VCaP (cell line): ENCODE measurements around the gene SLC12A1.

Experiments
- H3K27ac ChIP-seq: fragments of 450-650 bp; 2 replicates; pipeline ENCODE4 v1.5.1; 2017
- TF ChIP-seq, protein P1 (sequence below): fragments of 450-650 bp; conservative IDR thresholded peaks from 2 replicates; pipeline ENCODE4 v1.5.1; 2017; ENCODE audit warnings: mild to moderate bottlenecking, moderate library complexity

Gene SLC12A1

DNA sequence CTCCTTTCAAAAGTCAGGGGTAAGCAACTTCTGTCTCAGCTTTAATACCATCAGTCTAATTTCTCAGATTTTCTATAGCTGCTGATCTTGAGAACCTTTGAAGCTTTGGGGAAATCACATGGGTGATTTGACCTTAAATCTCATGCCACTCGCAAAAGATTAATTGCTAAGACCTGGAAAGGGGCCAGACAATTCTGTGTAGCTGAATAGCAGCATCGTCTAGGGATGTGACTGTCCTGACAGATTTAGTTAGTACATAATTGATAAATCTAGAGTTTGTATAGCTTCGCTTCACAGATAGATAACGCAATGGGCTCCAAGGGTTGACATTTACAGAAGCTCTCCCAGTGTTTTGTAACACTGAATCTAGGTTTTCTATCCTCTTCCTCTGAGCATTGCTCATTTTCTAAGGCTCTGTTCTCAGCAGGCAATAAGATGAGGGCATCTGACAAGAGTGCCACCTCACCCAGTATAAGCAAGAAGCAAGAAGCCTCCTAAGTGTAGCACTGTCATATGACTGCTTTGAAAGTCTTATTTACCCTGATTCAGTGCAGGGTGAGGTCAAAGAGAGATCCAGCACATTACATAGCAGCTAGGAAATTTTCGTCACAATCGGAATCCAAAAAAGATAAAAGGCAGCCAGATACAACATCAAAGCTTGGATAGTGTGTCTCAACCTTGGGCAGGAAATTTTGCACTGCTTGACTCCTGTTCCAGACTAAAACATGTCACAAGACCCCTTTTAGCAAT lies 77.5 kb downstream of the SLC12A1 start:
- TF ChIP-seq, protein P1, sequence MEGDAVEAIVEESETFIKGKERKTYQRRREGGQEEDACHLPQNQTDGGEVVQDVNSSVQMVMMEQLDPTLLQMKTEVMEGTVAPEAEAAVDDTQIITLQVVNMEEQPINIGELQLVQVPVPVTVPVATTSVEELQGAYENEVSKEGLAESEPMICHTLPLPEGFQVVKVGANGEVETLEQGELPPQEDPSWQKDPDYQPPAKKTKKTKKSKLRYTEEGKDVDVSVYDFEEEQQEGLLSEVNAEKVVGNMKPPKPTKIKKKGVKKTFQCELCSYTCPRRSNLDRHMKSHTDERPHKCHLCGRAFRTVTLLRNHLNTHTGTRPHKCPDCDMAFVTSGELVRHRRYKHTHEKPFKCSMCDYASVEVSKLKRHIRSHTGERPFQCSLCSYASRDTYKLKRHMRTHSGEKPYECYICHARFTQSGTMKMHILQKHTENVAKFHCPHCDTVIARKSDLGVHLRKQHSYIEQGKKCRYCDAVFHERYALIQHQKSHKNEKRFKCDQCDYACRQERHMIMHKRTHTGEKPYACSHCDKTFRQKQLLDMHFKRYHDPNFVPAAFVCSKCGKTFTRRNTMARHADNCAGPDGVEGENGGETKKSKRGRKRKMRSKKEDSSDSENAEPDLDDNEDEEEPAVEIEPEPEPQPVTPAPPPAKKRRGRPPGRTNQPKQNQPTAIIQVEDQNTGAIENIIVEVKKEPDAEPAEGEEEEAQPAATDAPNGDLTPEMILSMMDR: no peak
- H3K27ac ChIP-seq: peak overlapping the region; percentile 30

DNA sequence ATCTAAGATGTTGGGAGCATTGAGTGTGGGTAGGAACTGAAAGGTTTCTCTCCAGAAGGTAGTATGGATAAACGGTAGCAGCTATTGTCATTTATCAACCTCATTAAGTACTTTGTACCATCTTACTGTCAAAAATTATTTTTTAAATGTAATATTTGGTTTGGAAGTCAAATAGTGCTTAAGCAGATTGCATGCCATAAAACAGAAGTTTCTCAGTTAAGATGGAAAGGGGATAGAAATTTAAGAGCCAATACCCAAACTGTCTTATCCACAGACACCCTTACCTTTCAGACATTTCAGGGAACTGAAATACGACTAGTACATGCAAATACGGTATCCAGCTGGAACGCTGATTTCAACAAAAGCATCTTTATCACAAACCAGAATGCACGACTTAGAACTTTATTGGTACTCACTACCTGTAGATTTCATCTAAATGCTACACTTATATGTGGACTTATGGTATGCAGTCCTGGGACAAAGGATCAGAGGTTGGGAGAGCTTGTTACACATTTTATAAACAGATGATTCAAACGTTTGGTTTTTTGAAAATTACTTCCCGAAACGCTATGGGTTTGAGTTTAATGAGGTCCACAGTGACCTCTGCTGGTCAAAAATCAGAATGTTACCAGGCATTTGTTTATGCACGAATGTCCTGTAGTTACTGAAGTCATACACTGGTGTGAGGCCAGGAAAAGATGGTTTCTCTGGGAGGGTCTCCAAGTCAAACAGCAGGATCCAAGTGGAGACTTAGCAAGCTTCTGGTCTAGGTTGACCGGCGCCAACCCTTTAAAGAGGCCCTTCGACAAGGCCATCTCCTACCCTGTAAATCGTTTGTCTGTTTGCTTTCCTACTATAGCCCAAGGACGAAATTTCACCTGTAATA lies 79.5 kb downstream of the SLC12A1 start:
- H3K27ac ChIP-seq: peak overlapping the region; percentile 55
- TF ChIP-seq, protein P1: peak; percentile 80

DNA sequence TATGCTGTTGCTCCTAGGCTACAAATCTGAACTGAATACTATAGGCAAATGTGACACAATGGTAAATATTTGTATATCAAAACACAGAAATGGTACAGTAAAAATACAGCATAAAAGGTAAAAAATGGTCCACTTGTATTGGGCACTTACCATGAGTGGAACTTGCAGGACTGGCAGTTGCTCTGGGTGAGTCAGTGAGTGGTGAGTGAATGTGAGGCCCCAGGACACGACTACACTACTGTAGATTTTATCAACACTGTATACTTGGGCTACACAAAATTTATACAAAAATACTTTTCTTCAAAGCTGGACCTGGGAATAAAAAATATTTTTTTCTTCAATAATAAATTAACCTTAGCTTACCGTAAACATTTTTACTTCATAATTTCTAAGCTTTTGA lies 83.5 kb downstream of the SLC12A1 start:
- TF ChIP-seq, protein P1: no peak

DNA sequence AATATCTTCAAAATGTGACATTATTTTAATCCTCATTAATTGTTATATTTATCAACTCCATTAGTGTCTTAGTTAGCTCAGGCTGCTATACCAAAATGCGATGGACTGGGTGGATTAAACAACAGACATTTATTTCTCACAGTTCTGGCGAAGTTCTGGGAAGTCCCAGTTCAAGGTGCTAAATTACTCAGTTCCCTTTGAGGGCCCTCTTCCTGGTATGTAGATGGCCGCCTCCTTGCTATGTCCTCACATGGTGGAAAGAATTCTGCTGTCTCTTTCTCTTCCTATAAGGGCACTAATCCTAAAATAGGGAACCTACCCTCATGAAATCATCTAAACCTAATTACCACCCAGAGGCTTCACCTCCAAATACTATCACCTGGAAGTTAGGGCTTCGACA lies 86.4 kb downstream of the SLC12A1 start:
- TF ChIP-seq, protein P1: no peak
- no peak overlapping the region for H3K27ac ChIP-seq

More for the DNA sequence above, 83.5 kb downstream of the SLC12A1 start:
- H3K27ac ChIP-seq: no peak overlapping the region

DNA sequence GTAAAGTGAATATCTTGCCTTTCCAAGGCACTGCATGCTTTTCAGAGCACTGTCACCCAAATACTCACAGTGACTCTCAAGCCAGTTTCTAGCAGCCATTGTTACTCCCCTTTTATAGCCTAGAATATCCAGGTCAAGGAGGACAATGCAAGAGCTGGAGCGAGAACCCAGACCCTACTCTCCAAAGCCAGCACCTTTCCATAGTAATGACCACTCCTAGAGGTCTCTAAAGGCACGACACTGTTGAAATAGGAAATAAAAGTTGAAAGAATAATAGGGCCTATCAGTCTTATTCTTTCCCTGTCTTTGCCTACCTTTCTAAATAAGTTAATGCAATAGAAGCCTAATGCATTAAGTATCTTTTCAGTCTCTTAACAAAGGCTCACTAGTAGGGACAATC lies 91.6 kb downstream of the SLC12A1 start:
- TF ChIP-seq, protein P1: no peak
- no peak overlapping the region for H3K27ac ChIP-seq

DNA sequence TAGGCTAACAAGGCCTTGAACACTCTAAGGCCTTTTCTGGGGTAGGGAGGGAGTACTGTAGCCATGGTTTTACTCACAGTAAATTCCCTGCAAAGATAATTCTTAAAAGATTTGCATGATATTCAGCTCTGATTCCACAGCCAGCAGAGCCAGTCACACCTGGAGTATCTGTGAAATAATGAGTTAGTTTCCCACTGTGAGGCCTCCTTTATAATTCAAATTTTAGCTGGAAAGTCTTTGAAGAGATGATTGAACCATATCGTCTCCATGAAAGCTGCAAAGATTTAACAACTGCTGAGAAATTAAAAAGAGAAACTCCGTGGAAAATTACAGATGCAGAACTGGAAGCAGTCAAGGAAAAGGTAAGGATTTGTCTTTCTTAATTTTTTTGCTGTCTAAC lies 92.8 kb downstream of the SLC12A1 start:
- H3K27ac ChIP-seq: no peak overlapping the region
- TF ChIP-seq, protein P1: no peak

DNA sequence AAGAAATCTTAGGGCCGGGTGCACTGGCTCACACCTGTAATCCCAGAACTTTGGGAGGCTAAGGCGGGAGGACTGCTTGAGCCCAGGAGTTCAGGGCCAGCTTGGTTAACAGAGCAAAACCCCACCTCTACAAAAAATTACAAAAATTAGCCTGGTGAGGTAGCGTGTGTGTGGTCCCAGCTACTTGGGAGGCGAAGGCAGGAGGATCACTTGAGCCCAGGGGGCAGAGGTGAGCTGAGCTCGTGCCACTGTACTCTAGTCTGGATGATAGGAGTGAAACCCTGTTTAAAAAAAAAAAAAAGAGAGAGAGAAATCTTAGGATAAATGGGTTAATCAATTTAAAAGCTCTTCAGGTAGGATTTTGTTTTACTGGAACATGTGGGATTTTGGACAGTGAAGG lies 93.9 kb downstream of the SLC12A1 start:
- no peak overlapping the region for H3K27ac ChIP-seq
- TF ChIP-seq, protein P1: no peak
